Panc1 (cell line): Measurements from ENCODE around the gene SLC22A23.

Source experiments
- TCF7L2 ChIP-seq: IDR thresholded peaks from 2 replicates; pipeline ENCODE4 v1.6.1; 2011; ENCODE audit warnings: mild to moderate bottlenecking, low read depth, low read length, inconsistent platforms
- TF ChIP-seq, protein P1 (sequence below), 2 experiments: IDR thresholded peaks; 2 replicates each; pipeline ENCODE4 v1.6.1; 2011 to 2012; ENCODE audit warnings: low read depth in 2 of 2, control low read depth in 1 of 2, low read length in 1 of 2, mild to moderate bottlenecking in 1 of 2, moderate library complexity in 1 of 2; ENCODE audit not compliant: insufficient read depth in 1 of 2

DNA sequence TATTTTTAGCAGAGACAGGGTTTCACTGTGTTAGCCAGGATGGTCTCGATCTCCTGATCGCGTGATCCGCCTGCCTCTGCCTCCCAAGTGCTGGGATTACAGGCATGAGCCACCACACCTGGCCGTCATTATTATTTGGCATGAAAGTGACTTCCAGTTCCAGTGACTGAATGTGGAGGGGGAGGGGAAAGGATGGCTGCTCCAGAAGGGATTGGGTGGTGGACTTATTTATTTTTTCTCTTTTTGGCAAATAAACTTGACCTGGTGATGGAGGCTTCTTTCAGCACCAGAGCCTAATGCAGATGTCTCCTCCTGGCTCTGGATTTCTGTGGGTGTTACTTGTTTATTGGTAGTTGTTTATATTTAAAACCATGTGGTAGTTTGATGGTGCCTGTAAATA is 16.9 kb upstream of the SLC22A23 start:
- TF ChIP-seq, protein P1, sequence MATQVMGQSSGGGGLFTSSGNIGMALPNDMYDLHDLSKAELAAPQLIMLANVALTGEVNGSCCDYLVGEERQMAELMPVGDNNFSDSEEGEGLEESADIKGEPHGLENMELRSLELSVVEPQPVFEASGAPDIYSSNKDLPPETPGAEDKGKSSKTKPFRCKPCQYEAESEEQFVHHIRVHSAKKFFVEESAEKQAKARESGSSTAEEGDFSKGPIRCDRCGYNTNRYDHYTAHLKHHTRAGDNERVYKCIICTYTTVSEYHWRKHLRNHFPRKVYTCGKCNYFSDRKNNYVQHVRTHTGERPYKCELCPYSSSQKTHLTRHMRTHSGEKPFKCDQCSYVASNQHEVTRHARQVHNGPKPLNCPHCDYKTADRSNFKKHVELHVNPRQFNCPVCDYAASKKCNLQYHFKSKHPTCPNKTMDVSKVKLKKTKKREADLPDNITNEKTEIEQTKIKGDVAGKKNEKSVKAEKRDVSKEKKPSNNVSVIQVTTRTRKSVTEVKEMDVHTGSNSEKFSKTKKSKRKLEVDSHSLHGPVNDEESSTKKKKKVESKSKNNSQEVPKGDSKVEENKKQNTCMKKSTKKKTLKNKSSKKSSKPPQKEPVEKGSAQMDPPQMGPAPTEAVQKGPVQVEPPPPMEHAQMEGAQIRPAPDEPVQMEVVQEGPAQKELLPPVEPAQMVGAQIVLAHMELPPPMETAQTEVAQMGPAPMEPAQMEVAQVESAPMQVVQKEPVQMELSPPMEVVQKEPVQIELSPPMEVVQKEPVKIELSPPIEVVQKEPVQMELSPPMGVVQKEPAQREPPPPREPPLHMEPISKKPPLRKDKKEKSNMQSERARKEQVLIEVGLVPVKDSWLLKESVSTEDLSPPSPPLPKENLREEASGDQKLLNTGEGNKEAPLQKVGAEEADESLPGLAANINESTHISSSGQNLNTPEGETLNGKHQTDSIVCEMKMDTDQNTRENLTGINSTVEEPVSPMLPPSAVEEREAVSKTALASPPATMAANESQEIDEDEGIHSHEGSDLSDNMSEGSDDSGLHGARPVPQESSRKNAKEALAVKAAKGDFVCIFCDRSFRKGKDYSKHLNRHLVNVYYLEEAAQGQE (IDR thresholded peaks at IDR 0.05; ENCODE audit: insufficient read depth in 1 of 2, low read depth in 2 of 2, low read length in 1 of 2): no peak
- no peak for TF ChIP-seq TCF7L2
